H1 (cell line): ENCODE results near the gene MYH16. TPM values are rescaled to one million over a fixed set of nuclear protein-coding genes. Genes with fewer than 3 reads are reported as not detected.

Experiments
- CTCF ChIA-PET: fragments of 300-600 bp; sonication (Branson Sonifier 250); formaldehyde crosslinking; loops from one replicate; lab custom pipeline; 2021; ENCODE audit not compliant: partially characterized antibody; lab: Charles Lee
- POLR2A ChIA-PET: fragments of 300-600 bp; sonication (Branson Sonifier 250); formaldehyde crosslinking; loops from one replicate; lab custom pipeline; 2021; ENCODE audit warnings: inconsistent platforms; ENCODE audit not compliant: partially characterized antibody; lab: Charles Lee
- DNase-seq, 2 experiments: peaks; one replicate each; pipeline versions ENCODE4 v3.0.0 to v3.0.0-alpha.2; 2010 to 2022; ENCODE audit warnings: low spot score in 2 of 2, low read depth in 1 of 2, mixed read lengths in 1 of 2
- FAIRE-seq: peaks from 2 replicates; lab custom pipeline; 2011; peaks lifted over from hg19 to GRCh38; lab: Jason Lieb, UNC
- H2AFZ ChIP-seq: 2 replicates; pipeline ENCODE4 v1.8.1; 2012; ENCODE audit warnings: low read length, inconsistent platforms
- H2AK5ac ChIP-seq: 2 replicates; pipeline ENCODE4 v1.6.1; 2013; ENCODE audit warnings: low read depth, low read length
- H2BK120ac ChIP-seq: replicated peaks from 2 replicates; pipeline ENCODE3; 2013; ENCODE audit warnings: low read depth, low read length, inconsistent platforms
- H2BK12ac ChIP-seq: 2 replicates; pipeline ENCODE4 v1.6.1; 2013; ENCODE audit warnings: low read depth, low read length
- H2BK15ac ChIP-seq: 2 replicates; pipeline ENCODE4 v1.6.1; 2013; ENCODE audit warnings: low read length
- H2BK20ac ChIP-seq: 2 replicates; pipeline ENCODE4 v1.6.1; 2013; ENCODE audit warnings: low read length
- H2BK5ac ChIP-seq: 2 replicates; pipeline ENCODE4 v1.6.1; 2013; ENCODE audit warnings: low read depth, low read length
- H3K14ac ChIP-seq: 2 replicates; pipeline ENCODE4 v1.6.1; 2013; ENCODE audit warnings: inconsistent platforms; ENCODE audit not compliant: insufficient read length
- H3K18ac ChIP-seq: 2 replicates; pipeline ENCODE4 v1.6.1; 2013; ENCODE audit warnings: low read length; ENCODE audit errors: extremely low read depth
- H3K23ac ChIP-seq: 2 replicates; pipeline ENCODE4 v1.6.1; 2013; ENCODE audit warnings: inconsistent platforms; ENCODE audit not compliant: insufficient read length
- H3K23me2 ChIP-seq: 2 replicates; pipeline ENCODE4 v1.6.1; 2013; ENCODE audit warnings: low read depth, low read length
- H3K27ac ChIP-seq: 2 replicates; pipeline ENCODE4 v1.6.1; 2011; ENCODE audit warnings: low read depth, low read length, inconsistent platforms
- H3K27me3 ChIP-seq, 4 experiments: replicated peaks in 1 of 4; 1 replicate in 1 of 4; 2 replicates in 3 of 4; pipeline versions ENCODE4 v1.6.1 to v1.8.1; 2011 to 2013; ENCODE audit warnings: low read length in 3 of 4, mild to moderate bottlenecking in 3 of 4, inconsistent platforms in 2 of 4, mixed read lengths in 2 of 4, moderate library complexity in 1 of 4; ENCODE audit not compliant: control insufficient read depth in 3 of 4, insufficient read depth in 3 of 4; ENCODE audit errors: extremely low read depth in 1 of 4
- H3K36me3 ChIP-seq, 4 experiments: 2 replicates each; pipeline versions ENCODE4 v1.6.1 to v1.8.1; 2011 to 2013; ENCODE audit warnings: mild to moderate bottlenecking in 4 of 4, low read length in 3 of 4, moderate library complexity in 2 of 4, control low read depth in 1 of 4, inconsistent platforms in 1 of 4; ENCODE audit not compliant: insufficient read depth in 4 of 4, control insufficient read depth in 2 of 4
- H3K4ac ChIP-seq: replicated peaks from 2 replicates; pipeline ENCODE3; 2013; ENCODE audit warnings: low read length, low read depth, mixed read lengths, inconsistent platforms; ENCODE audit not compliant: insufficient read length
- H3K4me1 ChIP-seq, 4 experiments: replicated peaks in 1 of 4; 1 replicate in 1 of 4; 2 replicates in 3 of 4; pipeline versions ENCODE4 v1.6.1 to v1.8.1; 2011 to 2013; ENCODE audit warnings: low read length in 3 of 4, inconsistent platforms in 2 of 4, mixed read lengths in 1 of 4; ENCODE audit not compliant: insufficient read depth in 4 of 4, control insufficient read depth in 3 of 4
- H3K4me2 ChIP-seq, 2 experiments: 2 replicates each; pipeline versions ENCODE4 v1.6.1 to v1.8.1; 2011 to 2013; ENCODE audit warnings: low read depth in 2 of 2, low read length in 2 of 2, control low read depth in 1 of 2, inconsistent platforms in 1 of 2, mild to moderate bottlenecking in 1 of 2; ENCODE audit not compliant: insufficient read depth in 1 of 2
- H3K4me3 ChIP-seq, 4 experiments: fragments of 200-600, 300-600 bp in 1 of 4; sonication (generic), shearing (Covaris generic), sonication (Bioruptor Twin) in 1 of 4; 2 replicates each; pipeline versions ENCODE4 v1.5.1 to v1.8.1; 2011 to 2016; ENCODE audit warnings: low read length in 4 of 4, low read depth in 3 of 4, control low read depth in 2 of 4, inconsistent platforms in 2 of 4, mild to moderate bottlenecking in 2 of 4, mixed read lengths in 1 of 4, moderate library complexity in 1 of 4; ENCODE audit not compliant: insufficient read depth in 2 of 4; ENCODE audit errors: extremely low read depth in 1 of 4
- H3K56ac ChIP-seq: replicated peaks from 2 replicates; pipeline ENCODE3; 2013; ENCODE audit warnings: low read depth, mild to moderate bottlenecking, mixed read lengths, low read length, inconsistent platforms; ENCODE audit not compliant: insufficient read length
- H3K79me1 ChIP-seq: 2 replicates; pipeline ENCODE4 v1.6.1; 2013; ENCODE audit warnings: low read depth, low read length, control low read depth
- H3K79me2 ChIP-seq, 2 experiments: 2 replicates each; pipeline versions ENCODE4 v1.6.1 to v1.8.1; 2012 to 2013; ENCODE audit warnings: low read length in 2 of 2, mild to moderate bottlenecking in 2 of 2, inconsistent platforms in 1 of 2; ENCODE audit not compliant: insufficient read depth in 2 of 2, control insufficient read depth in 1 of 2
- H3K9ac ChIP-seq, 4 experiments: replicated peaks in 1 of 4; 1 replicate in 1 of 4; 2 replicates in 3 of 4; pipeline versions ENCODE4 v1.6.1 to v1.8.1; 2011 to 2013; ENCODE audit warnings: low read depth in 3 of 4, low read length in 3 of 4, control low read depth in 2 of 4, mild to moderate bottlenecking in 2 of 4, moderate library complexity in 2 of 4, inconsistent platforms in 1 of 4; ENCODE audit errors: extremely low read depth in 1 of 4
- H3K9me3 ChIP-seq, 2 experiments: 2 replicates each; pipeline versions ENCODE4 v1.6.1 to v1.8.1; 2012 to 2013; ENCODE audit warnings: mild to moderate bottlenecking in 2 of 2, moderate library complexity in 2 of 2, control low read depth in 1 of 2, inconsistent platforms in 1 of 2, low read depth in 1 of 2, low read length in 1 of 2, mixed read lengths in 1 of 2; ENCODE audit not compliant: insufficient read depth in 2 of 2
- H4K20me1 ChIP-seq, 2 experiments: replicated peaks in 1 of 2; 2 replicates each; pipeline versions ENCODE3 to v1.8.1; 2011 to 2013; ENCODE audit warnings: inconsistent platforms in 2 of 2, low read length in 2 of 2, mild to moderate bottlenecking in 1 of 2; ENCODE audit not compliant: insufficient read depth in 2 of 2, control insufficient read depth in 1 of 2
- H4K5ac ChIP-seq: 2 replicates; pipeline ENCODE4 v1.6.1; 2013; ENCODE audit warnings: low read length, low read depth, mixed read lengths, inconsistent platforms; ENCODE audit not compliant: insufficient read length
- H4K8ac ChIP-seq: 2 replicates; pipeline ENCODE4 v1.8.0; 2013; ENCODE audit warnings: mild to moderate bottlenecking, moderate library complexity, low read length, inconsistent platforms; ENCODE audit not compliant: insufficient read depth; ENCODE audit errors: extremely low read depth
- H4K91ac ChIP-seq: replicated peaks from 2 replicates; pipeline ENCODE3; 2013; ENCODE audit warnings: low read length, mixed read lengths, inconsistent platforms; ENCODE audit not compliant: insufficient read length
- KDM1A ChIP-seq: fragments of 200-600, 300-600 bp; sonication (generic); IDR thresholded peaks from 2 replicates; pipeline ENCODE4 v1.7.1; 2016; ENCODE audit warnings: mild to moderate bottlenecking, low read length, borderline replicate concordance
- WGBS, 2 experiments: shearing (Covaris generic) in 1 of 2; methylation state at CpG; one replicate each; pipeline versions ENCODE4 v1.1.6 to v1.1.7; 2013 to 2015; ENCODE audit warnings: low lambda C conversion rate in 2 of 2, mixed read lengths in 2 of 2, inconsistent platforms in 1 of 2, low coverage in 1 of 2, missing lambda C conversion rate in 1 of 2; ENCODE audit not compliant: insufficient replicate concordance in 2 of 2, insufficient coverage in 1 of 2, insufficient read length in 1 of 2; ENCODE audit errors: extremely low coverage in 1 of 2, missing lambda C conversion rate in 1 of 2; 5-methylcytosine and 5-hydroxymethylcytosine counted together
- polyA plus RNA-seq, 7 experiments: library from polyadenylated mRNA; depleted of rRNA in 3 of 7; stranded (reverse) in 5 of 7; unstranded in 2 of 7; fragments of >200 nt in 5 of 7; fragments of 200-250 nt in 2 of 7; gene quantifications; 1 replicate in 5 of 7; 2 replicates in 1 of 7; 4 replicates in 1 of 7; pipeline versions ENCODE4 v1.2.1 to v1.2.3, GENCODE V29; 2011 to 2013; ENCODE audit warnings: missing spikeins in 2 of 7, mixed read lengths in 2 of 7
- total RNA-seq: library from RNA; stranded (reverse); fragmentation: NEBNext Ultra II Directional; extraction: Animal tissue kit (Norgen Biotek cat#: 25700); gene quantifications from 2 replicates; pipeline ENCODE4 v1.2.1, GENCODE V29; 2021

Gene MYH16
- total and polyA plus RNA-seq, 2 of the 8 experiments (the other 6 are each of a cell fraction or from before 2014, with no cell fraction given), result not detected

DNA sequence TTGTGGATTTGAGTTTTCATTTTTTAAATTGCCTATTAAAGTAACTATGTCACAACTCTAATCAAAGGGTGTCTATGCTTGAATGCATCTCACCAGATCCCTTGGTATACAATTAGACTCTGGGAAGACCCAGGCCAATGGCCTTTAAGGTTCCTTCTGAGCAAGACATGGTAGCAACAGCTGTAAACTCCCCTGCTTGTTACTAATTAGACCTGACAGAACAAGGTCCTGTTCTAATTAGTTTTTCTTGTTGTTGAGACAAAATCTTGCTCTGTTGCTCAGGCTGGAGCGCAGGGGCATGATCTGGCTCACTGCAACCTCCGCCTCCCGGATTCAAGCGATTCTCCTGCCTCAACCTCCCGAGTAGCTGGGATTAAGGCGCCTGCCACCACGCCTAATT lies 2.9 kb downstream of the MYH16 start:
- Histone ChIP-seq H3K79me1 (no peaks in the 10 kb centered on the region), H3K4me1 (no peaks in the 10 kb centered on the region), H3K9me3 (no peaks in the 10 kb centered on the region), H2AK5ac (no peak overlapping the region), H3K36me3 (no peaks in the 10 kb centered on the region), H3K27me3 (no peaks in the 10 kb centered on the region), H3K14ac (no peak overlapping the region), H3K4me2 (no peak overlapping the region), H4K91ac (no peak overlapping the region), H3K4me3 (no peak overlapping the region), H2BK12ac (no peak overlapping the region), H2BK5ac (no peak overlapping the region), H2BK15ac (no peak overlapping the region), H3K23ac (no peak overlapping the region), H3K4ac (no peak overlapping the region), H2BK20ac (no peak overlapping the region), H3K18ac (no peak overlapping the region), H3K79me2 (no peaks in the 10 kb centered on the region), H3K23me2 (no peaks in the 10 kb centered on the region; the same call in 1 of the 2 replicates), H2BK120ac (no peak overlapping the region), H3K9ac (no peak overlapping the region), H3K56ac (no peak overlapping the region), H4K5ac (no peak overlapping the region), H3K27ac (no peak overlapping the region), H2AFZ (no peak overlapping the region), H4K20me1 (no peaks in the 10 kb centered on the region), H4K8ac (no peak overlapping the region)
- no peak for TF ChIP-seq KDM1A
- DNase-seq (no peak), FAIRE-seq (no peak)
- 95% methylated on average over 7 of the region's 7 CpGs; no CpG with 5 or more reads in 1 of the 2 experiments for WGBS, 2 experiments
- ChIA-PET CTCF (interaction anchor here (0.6 to 1.6 kb wide), 4 partner anchors 23 to 239 kb away, joined by 3 to 10 read pairs (median 3); no protein-coding TSS in a partner anchor), POLR2A (interaction anchor here (1.3 kb wide), 1 partner anchor 13 kb away, joined by 3 read pairs; no protein-coding TSS in a partner anchor)
